PC-3 (cell line): Measurements from ENCODE around the gene UBAP1L.

Experiments
- EZH2phosphoT487 ChIP-seq: fragments of 300-600 bp; sonication (generic); IDR thresholded peaks from 2 replicates; pipeline ENCODE4 v1.6.1; 2018; ENCODE audit warnings: mild to moderate bottlenecking, antibody characterized with exemption, low read length, borderline replicate concordance
- TF ChIP-seq, protein P1 (sequence below): fragments of 300-600 bp; sonication (generic); conservative IDR thresholded peaks from 2 replicates; pipeline ENCODE4 v1.5.1; 2017; ENCODE audit warnings: antibody characterized with exemption, low read depth, mild to moderate bottlenecking, low read length

DNA sequence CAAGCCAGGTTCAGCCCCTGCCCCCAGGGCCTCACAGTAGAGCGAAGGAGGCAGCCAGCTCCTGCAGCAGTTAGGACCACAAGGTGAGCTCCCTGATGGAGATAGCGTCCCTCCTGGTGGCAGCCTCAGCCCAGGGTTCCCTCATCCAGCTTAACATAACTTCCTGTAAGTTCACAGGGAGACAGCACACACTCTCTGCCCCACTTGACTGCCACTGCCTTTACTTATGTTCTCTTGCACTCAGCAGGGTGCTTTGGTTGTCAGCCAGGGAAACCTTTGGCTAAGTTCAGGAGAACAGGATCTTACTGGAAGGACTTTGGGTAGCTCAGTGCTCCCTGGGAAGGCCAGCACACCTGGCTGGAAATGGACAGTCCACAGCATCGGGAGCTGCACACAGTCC lies 27.6 kb downstream of the UBAP1L start:
- TF ChIP-seq, protein P1, sequence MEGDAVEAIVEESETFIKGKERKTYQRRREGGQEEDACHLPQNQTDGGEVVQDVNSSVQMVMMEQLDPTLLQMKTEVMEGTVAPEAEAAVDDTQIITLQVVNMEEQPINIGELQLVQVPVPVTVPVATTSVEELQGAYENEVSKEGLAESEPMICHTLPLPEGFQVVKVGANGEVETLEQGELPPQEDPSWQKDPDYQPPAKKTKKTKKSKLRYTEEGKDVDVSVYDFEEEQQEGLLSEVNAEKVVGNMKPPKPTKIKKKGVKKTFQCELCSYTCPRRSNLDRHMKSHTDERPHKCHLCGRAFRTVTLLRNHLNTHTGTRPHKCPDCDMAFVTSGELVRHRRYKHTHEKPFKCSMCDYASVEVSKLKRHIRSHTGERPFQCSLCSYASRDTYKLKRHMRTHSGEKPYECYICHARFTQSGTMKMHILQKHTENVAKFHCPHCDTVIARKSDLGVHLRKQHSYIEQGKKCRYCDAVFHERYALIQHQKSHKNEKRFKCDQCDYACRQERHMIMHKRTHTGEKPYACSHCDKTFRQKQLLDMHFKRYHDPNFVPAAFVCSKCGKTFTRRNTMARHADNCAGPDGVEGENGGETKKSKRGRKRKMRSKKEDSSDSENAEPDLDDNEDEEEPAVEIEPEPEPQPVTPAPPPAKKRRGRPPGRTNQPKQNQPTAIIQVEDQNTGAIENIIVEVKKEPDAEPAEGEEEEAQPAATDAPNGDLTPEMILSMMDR: no peak
- TF ChIP-seq EZH2phosphoT487: no peak
